Activated naive CD4-positive, alpha-beta T cell treated with anti-CD3 and anti-CD28 coated beads, Interleukin-2, amount 10 ng/mL, durations not matched to agents 7 days and 5 days (primary cell): ENCODE results near the gene DDX3Y.
A peak's percentile ranks its signal among the peaks of the same experiment; 100 is the strongest.

Experiments used
- CTCF ChIA-PET: fragments of 350-600 bp; sonication (Branson Sonifier 250); formaldehyde crosslinking; loops from one replicate; lab custom pipeline; 2021; ENCODE audit warnings: antibody characterized with exemption; lab: Charles Lee
- DNase-seq: peaks from one replicate; pipeline ENCODE4 v3.0.0-alpha.2; 2020
- H3K27ac Mint-ChIP-seq: one replicate; pipeline ENCODE4 v1.8.0; 2021; ENCODE audit warnings: mild to moderate bottlenecking, moderate library complexity, mixed read lengths
- H3K27me3 Mint-ChIP-seq: one replicate; pipeline ENCODE4 v1.8.0; 2021; ENCODE audit warnings: mild to moderate bottlenecking, mixed read lengths
- H3K36me3 Mint-ChIP-seq: one replicate; pipeline ENCODE4 v1.8.0; 2021; ENCODE audit warnings: mixed read lengths
- H3K4me1 Mint-ChIP-seq: one replicate; pipeline ENCODE4 v1.8.0; 2021; ENCODE audit warnings: mixed read lengths
- H3K4me3 Mint-ChIP-seq: one replicate; pipeline ENCODE4 v1.8.0; 2021; ENCODE audit warnings: mild to moderate bottlenecking, moderate library complexity, mixed read lengths
- H3K9me3 Mint-ChIP-seq: one replicate; pipeline ENCODE4 v1.8.0; 2021; ENCODE audit warnings: mixed read lengths

The DDX3Y gene

GRCh38 chrY:12904618-12905516, at the start of gene DDX3Y:
DDX3Y (plus strand) TSS chrY:12904868; CDS start chrY:12904937, 69 bp downstream.
- Mint-ChIP-seq H3K27ac (peak within 1 kb of the TSS; percentile 100), H3K4me1 (peaks cover 29% of the 10 kb centered on the region), H3K27me3 (no peaks in the 10 kb centered on the region), H3K4me3 (peak within 1 kb of the TSS; percentile 98), H3K36me3 (peaks cover 17% of the 10 kb centered on the region), H3K9me3 (no peaks in the 10 kb centered on the region)
- peak; percentile 90 for DNase-seq
- CTCF ChIA-PET, result no interaction called here

GRCh38 chrY:12855791-12856275, 48.8 kb upstream of the DDX3Y start:
- H3K27ac Mint-ChIP-seq, result no peak overlapping the region
- DNase-seq, result no peak
- no peaks in the 10 kb centered on the region for H3K9me3 Mint-ChIP-seq
- H3K4me3 Mint-ChIP-seq, result no peak overlapping the region
- H3K4me1 Mint-ChIP-seq, result no peaks in the 10 kb centered on the region
- H3K27me3 Mint-ChIP-seq, result no peaks in the 10 kb centered on the region
- CTCF ChIA-PET, result no interaction called here
- peaks cover 21% of the 10 kb centered on the region for H3K36me3 Mint-ChIP-seq

GRCh38 chrY:12867960-12868359, 36.7 kb upstream of the DDX3Y start:
- Mint-ChIP-seq H3K4me3 (no peak overlapping the region), H3K9me3 (no peaks in the 10 kb centered on the region), H3K36me3 (peaks cover 5% of the 10 kb centered on the region), H3K4me1 (no peaks in the 10 kb centered on the region), H3K27ac (no peak overlapping the region), H3K27me3 (peaks cover 5% of the 10 kb centered on the region)
- CTCF ChIA-PET, result no interaction called here
- no peak for DNase-seq

GRCh38 chrY:12896973-12897372, 7.7 kb upstream of the DDX3Y start:
- no peaks in the 10 kb centered on the region for H3K4me1 Mint-ChIP-seq
- CTCF ChIA-PET, result no interaction called here
- no peak for DNase-seq
- no peaks in the 10 kb centered on the region for H3K9me3 Mint-ChIP-seq
- peaks cover 6% of the 10 kb centered on the region for H3K27me3 Mint-ChIP-seq
- no peak overlapping the region for H3K27ac Mint-ChIP-seq
- no peaks in the 10 kb centered on the region for H3K36me3 Mint-ChIP-seq
- H3K4me3 Mint-ChIP-seq, result no peak overlapping the region

GRCh38 chrY:12898604-12899003, 6.1 kb upstream of the DDX3Y start:
- H3K27ac Mint-ChIP-seq, result no peak overlapping the region
- H3K4me1 Mint-ChIP-seq, result no peaks in the 10 kb centered on the region
- H3K4me3 Mint-ChIP-seq, result no peak overlapping the region
- CTCF ChIA-PET, result interaction anchor here (1.0 kb wide), 1 partner anchor 9 kb away, joined by 3 read pairs; no protein-coding TSS in a partner anchor
- no peaks in the 10 kb centered on the region for H3K9me3 Mint-ChIP-seq
- no peaks in the 10 kb centered on the region for H3K36me3 Mint-ChIP-seq
- peaks cover 6% of the 10 kb centered on the region for H3K27me3 Mint-ChIP-seq
- DNase-seq, result no peak

GRCh38 chrY:12905517-12905872, 827 bp downstream of the DDX3Y start:
- CTCF ChIA-PET, result no interaction called here
- H3K4me3 Mint-ChIP-seq, result peak overlapping the region; percentile 98
- DNase-seq, result peak; percentile 80
- no peaks in the 10 kb centered on the region for H3K9me3 Mint-ChIP-seq
- H3K27me3 Mint-ChIP-seq, result no peaks in the 10 kb centered on the region
- H3K4me1 Mint-ChIP-seq, result peaks cover 33% of the 10 kb centered on the region
- peak overlapping the region; percentile 100 for H3K27ac Mint-ChIP-seq
- H3K36me3 Mint-ChIP-seq, result peaks cover 23% of the 10 kb centered on the region

GRCh38 chrY:12905895-12906294, 1.2 kb downstream of the DDX3Y start:
- DNase-seq, result peak; percentile 20
- Mint-ChIP-seq H3K9me3 (no peaks in the 10 kb centered on the region), H3K4me3 (peak overlapping the region; percentile 98), H3K36me3 (peaks cover 25% of the 10 kb centered on the region), H3K27ac (peak overlapping the region; percentile 100), H3K4me1 (peaks cover 33% of the 10 kb centered on the region), H3K27me3 (no peaks in the 10 kb centered on the region)
- CTCF ChIA-PET, result no interaction called here

- H3K36me3 Mint-ChIP-seq, result peaks cover 48% of the 10 kb centered on the region
- CTCF ChIA-PET, result no interaction called here
- no peaks in the 10 kb centered on the region for H3K27me3 Mint-ChIP-seq
- H3K9me3 Mint-ChIP-seq, result no peaks in the 10 kb centered on the region
- H3K27ac Mint-ChIP-seq, result no peak overlapping the region
- no peak overlapping the region for H3K4me3 Mint-ChIP-seq
- DNase-seq, result no peak
- peaks cover 10% of the 10 kb centered on the region for H3K4me1 Mint-ChIP-seq
Observed at GRCh38 chrY:12913541-12913940, 8.9 kb downstream of the DDX3Y start.

- H3K4me1 Mint-ChIP-seq, result no peaks in the 10 kb centered on the region
- no peak overlapping the region for H3K27ac Mint-ChIP-seq
- H3K36me3 Mint-ChIP-seq, result no peaks in the 10 kb centered on the region
- no peaks in the 10 kb centered on the region for H3K27me3 Mint-ChIP-seq
- no peaks in the 10 kb centered on the region for H3K9me3 Mint-ChIP-seq
- no peak overlapping the region for H3K4me3 Mint-ChIP-seq
- CTCF ChIA-PET, result interaction anchor here (1.8 kb wide), 1 partner anchor 416 kb away, joined by 9 read pairs; no protein-coding TSS in a partner anchor
- DNase-seq, result no peak
Observed at GRCh38 chrY:12928043-12928442, 23.4 kb downstream of the DDX3Y start.

- Mint-ChIP-seq H3K4me1 (no peaks in the 10 kb centered on the region), H3K27me3 (no peaks in the 10 kb centered on the region)
- CTCF ChIA-PET, result interaction anchor here (0.7 kb wide), 1 partner anchor 139 kb away, joined by 3 read pairs; no protein-coding TSS in a partner anchor
Observed at GRCh38 chrY:12941725-12942687, 37.3 kb downstream of the DDX3Y start.

More at GRCh38 chrY:12941725-12942687, 37.3 kb downstream of the DDX3Y start:
- no peak overlapping the region for H3K27ac Mint-ChIP-seq
- no peak overlapping the region for H3K4me3 Mint-ChIP-seq
- no peaks in the 10 kb centered on the region for H3K9me3 Mint-ChIP-seq
- H3K36me3 Mint-ChIP-seq, result no peaks in the 10 kb centered on the region
- DNase-seq, result no peak
